Activated CD4-positive, CD25-positive, alpha-beta regulatory T cell treated with anti-CD3 and anti-CD28 coated beads, Interleukin-2, amount 50 U/mL, for 72 hours (primary cell): ENCODE results near the gene MTA2.
"Not testable (repeated sequence)": the region's sequence is repeated elsewhere in the genome, so short reads cannot be mapped to it uniquely, and the experiment has no call there.

Experiments used
- DNase-seq: peaks from one replicate; pipeline ENCODE4 v3.0.0; 2021

The MTA2 gene

DNA sequence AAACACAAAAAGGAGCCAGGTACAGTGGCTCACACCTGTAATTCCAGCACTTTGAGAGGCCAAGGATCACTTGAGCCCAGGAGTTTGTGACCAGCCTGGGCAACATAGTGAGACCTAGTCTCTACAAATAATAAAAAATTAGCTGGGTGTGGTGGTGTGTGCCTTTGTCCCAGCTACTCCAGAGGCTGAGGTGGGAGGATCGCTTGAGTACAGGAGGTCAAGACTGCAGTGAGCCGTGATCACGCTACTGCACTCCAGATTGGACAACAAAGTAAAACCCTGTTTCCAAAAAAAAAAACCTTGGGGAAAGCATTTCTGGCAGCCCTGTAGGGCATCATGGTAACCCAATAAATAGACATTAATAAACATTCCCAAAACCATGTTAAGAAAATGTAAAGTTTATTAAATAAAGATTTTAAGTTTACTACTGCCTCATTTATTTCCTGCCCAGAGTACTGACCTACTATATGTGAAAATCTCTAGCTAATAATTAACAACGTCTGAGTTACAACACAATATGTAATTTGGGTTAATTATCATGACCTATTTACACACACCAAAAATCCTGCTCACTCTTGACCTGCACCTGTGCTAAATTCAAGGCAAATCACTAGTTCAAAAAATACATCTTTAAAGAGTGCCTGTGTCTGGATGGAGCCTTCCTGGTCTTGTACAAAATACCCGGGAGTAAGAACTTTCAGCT is 36.4 kb downstream of the MTA2 start:
- DNase-seq, result no peak

DNA sequence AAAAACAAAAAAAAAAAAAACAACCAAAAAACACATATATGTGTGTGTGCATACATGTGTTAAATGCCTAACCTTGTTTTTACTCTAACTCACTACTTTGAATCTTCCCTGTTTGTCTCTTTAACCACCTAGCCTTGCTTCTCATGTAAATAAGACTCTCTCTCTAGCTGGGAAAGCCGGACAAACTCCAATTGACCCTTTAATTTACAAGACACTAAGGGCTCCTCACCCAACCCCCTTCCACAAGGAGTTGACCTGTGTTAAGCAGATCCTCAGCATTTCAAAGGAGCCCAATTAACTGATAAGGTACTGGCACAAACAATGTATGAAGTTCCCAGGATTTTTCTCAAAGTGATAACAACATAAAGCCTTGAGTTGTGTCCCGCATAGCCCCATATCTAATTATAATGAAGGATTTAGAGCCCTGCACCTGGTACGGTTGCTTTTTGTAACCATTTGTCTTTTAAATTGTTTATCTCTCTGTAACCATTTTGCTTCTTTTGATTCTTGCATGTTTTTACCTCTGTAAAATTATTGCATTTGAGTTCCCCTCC is 39.9 kb downstream of the MTA2 start:
- not testable (repeated sequence) for DNase-seq

DNA sequence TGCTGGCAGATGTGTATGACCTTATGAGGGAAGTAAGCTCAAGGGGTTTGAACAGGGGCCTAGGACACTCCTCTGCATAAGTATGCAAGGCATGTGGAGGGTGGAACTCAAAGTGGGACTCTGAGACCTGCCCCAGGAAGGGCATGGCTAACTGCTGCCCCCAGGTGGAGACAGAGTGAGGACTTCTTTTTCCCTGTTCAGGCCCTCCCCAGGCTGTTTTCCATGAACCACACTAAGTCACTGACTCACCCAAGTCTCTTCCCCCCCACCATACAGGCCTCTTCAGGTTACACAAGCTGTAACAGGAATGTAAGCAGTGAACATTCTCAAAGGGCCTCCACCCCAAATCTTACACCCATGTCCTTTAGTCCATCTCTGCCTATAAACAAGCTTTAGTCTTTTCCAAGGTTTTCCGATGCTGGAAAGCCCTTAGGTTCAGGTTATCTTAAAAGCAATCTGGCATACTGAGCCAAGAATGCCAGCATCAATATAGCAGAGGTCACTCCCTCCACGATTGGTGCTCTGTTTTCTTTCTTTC is 41.0 kb downstream of the MTA2 start:
- DNase-seq, result no peak

DNA sequence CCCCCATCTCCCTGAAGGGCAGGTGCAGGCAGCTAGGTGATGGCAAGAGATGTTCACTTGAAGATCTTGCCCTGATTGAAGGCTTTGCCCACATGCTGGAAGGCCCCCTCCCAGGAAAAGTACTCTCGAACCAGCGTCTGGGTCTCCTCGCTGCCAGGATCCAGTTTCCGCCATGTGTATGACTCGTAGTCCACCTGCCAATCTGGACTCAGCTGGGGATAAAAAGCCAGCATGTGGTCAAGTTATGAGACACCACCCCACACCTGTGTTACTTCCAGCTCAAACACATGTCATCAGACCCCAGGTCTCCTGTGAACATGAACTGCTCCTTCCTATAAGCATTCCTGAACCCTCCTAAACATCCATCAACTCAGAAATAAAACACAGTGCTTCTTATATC is 42.0 kb downstream of the MTA2 start:
- DNase-seq, result not testable (repeated sequence)

DNA sequence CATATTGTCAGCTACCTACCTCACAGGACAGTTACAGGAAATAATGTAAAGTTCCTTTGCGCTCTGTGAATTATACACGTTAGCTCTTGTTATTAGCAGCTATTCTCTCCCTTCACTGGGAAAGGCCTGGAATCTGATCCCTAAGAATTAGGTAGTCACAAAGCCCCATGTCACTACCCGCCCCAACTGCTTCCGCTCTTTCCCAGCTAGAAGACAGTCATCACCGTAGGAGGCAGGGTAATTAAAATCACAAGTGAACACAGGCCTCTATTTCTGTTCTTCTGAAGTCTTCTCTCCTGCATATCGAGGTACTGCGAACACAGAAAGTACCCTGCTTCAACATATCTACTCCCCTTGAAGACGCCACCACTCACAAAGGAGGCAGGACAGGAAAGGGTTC is 42.5 kb downstream of the MTA2 start:
- no peak for DNase-seq

DNA sequence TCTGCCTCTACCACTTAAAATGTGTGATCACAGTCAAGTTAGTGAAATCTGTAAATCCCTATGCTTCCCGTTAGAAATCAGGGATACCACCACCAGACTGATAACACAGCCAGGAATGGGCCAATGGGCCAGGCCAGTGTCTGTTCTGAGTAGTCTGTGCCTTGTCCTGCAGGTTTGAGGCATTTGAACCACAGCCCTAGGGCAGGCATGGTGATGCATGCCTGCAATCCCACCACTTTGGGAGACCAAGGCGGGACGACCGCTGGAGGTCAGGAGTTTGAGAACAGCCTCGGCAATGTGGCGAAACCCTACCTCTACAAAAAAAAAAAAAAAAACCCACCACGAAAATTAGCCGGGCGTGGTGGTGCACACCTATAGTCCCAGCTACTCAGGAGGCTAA is 43.0 kb downstream of the MTA2 start:
- DNase-seq, result no peak

DNA sequence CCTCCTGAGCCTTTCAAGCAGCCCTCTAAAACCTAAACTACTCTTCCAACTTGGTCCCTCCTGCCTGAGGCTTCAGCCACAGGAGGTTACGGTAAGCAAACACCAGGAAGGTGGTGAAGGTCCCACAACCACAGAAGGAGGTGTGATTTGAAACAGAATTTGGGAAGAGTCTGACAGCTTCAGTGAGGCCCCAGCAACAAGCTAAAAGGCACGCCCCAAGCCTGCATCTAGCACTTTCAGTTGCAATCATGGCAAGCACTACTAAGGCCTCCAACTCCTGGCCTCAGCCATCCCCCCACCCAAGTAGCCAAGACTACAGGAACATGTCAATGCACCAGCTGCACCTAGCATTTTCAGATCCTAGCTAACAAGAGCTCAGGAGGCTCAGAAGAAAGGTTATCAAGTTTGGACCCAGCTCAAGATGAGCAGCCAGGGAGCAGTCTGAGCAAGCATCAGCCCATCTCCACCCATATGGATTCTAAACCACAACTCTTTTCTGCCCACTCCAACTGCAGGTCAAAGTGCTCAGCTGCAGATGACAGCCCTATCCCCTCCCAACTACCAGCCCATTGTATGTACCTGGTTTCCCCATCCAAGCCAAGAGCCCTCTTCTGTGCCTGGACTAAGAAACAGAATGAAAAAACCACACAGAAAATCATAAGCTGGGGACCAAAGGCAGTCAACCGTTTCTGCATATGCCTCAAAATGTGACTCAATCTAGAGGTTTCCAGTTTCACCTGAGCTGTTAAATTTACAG is 44.6 kb downstream of the MTA2 start:
- DNase-seq, result no peak

DNA sequence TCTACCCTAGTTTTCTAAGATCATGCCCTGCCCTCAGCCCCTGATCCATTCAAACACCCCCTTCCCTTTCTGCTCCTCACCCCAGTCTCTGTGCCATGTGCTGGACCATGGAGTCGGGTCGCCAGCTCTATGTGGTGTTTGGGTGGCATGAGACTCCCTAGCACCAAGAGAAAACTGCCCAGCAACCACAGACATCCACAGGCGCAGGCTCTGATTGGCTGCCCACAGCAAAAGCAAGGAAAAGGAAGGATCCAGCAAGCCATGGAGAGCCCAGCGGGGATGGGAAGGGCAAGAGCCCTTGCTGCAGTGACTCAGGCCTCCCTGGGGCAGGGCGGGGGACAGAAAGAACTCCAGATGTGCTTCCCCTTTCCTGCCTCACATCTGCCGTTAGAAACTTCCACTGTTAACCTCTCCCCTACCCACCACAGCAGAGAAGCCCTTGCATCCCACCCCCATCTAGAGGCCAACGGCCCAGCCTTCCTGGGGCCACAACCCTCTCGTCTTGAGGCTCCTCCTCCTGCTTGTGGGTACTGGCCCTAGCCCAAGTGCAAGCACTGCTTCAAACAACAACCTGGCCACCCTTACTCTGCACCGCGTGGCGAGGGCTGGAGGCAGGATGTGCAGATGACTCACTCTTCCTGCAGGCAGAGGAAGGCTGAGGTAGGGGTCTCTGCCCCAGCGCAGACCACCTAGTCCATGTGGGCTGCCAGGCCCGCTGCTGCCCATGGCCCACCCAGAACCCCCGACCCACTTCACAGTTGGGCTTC is 45.4 kb downstream of the MTA2 start:
- peak; percentile 72 for DNase-seq

DNA sequence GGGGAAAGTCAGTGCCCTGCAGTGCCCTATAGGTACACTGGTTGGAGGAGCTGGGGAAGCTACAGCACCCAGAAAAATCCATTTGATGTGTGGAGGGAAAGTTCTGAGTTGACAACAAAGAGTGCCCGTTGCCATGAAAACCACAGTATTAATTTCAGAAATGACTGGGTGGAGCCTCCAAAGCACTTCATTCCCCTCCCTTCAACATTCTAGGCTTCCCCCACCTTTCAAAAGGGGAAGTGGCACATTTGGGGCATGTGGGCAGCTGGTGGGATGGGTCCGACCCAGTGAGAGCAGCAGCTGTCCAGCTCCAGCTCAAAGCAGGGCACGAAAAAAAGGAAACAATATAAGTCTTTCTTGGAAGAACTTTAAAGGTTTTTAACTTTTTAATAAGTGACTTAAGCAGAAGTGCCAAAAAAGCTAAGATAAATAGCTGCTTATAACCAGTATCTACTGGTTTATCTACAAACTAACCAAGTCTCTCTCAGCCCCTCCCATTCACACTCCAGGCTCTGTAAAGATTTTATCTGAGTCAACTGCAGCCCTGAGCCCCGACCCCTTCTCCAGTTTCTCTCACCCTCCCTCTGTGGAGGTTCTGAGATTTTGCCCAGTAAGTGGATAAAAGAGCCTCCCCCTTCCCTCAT is 46.1 kb downstream of the MTA2 start:
- no peak for DNase-seq

DNA sequence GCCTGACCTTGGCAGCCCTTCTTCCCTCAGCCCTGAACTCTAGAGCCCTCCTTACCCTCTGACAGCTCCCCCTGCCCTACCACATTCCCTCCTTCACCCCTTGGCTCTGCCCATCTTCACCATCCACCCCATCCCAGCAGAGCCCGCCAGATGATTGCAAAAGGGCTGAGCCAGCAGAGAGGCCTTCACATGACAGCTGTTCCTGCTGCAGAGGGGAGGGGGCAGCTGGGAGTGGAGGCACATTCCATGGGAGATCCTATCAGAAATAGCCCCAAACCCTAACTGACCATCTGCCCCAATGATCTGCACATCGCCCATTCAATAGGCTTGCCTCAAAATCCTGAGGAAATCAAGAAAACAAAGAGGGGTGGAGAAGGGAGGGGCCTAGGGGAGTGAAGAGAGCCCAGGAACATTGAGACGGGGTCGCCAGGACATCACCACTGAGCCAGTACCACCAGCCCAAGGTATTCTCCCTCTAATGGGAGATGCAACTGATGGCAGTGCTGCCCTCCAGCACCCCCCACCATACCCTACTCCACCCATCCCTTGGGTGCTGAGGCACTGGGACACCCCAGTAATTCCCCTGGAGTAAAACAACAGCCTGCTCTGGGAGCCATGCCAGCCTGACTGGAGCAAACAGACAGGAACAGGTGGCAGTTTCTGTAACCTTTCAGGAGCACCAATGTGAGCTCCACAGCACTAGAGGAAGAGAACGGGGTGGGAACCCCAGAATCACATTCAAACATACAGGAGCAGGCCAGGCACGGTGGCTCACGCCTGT is 47.1 kb downstream of the MTA2 start:
- DNase-seq, result no peak

DNA sequence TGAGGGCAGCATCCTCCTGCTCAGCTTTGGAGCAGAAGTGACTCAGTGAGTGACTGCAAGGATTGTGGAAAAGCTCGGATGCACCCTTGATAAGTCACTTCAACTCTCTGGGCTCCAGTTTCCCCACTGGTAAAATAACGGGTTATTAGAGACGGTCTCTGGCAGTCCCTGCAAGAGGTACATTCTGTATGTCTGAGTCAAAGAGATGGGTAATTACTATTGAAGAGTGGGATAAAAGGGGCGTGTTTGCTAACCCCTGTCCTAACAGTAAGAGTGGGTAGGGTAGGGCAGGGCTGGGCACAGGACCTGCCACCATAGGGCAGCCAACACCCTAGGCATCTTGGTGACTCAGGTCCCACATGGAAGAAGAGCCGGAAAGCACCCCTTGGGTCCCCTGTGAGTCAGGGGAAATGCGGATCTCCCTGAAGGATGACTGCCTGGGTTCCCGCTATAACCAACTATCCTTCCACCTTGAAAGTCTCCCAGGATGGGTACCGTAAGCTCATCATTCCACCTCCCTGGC is 47.8 kb downstream of the MTA2 start:
- no peak for DNase-seq

DNA sequence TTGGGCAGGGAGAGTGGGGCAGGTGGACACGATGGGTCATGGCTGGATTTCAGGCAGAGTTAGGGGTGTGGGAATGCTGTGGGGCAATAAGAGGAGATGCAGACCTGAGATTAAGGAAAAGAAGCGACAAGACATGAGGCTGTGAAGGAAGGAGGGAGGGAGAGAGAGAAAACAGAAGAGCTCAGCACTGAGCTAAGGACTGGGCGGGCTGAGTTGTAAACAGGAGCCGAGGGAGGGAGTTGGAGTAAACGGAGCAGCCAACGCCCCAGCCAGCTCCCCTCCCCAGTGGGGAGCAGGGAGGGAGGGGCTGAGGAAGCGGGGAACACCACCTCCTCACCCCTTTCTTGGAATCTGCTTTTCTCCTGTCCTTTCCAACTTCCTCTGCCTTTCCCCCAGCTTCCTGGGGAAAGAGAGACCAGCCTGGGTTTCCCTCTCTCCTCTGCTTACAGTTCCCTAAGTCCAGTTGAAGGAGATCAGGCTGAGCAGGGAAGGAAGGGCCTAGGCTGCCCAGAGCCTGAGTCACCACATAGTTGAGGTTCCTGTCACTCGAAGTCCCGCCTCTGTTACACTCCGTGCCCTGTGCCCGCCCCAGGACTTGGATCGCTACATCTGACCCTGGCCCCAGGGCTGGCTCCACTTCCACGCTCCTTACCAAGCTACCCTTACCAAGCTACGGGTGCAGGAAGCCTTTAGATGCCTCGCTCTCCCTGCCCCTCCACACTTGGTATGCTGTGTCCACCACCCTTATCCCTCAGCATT is 48.4 kb downstream of the MTA2 start:
- DNase-seq, result no peak

DNA sequence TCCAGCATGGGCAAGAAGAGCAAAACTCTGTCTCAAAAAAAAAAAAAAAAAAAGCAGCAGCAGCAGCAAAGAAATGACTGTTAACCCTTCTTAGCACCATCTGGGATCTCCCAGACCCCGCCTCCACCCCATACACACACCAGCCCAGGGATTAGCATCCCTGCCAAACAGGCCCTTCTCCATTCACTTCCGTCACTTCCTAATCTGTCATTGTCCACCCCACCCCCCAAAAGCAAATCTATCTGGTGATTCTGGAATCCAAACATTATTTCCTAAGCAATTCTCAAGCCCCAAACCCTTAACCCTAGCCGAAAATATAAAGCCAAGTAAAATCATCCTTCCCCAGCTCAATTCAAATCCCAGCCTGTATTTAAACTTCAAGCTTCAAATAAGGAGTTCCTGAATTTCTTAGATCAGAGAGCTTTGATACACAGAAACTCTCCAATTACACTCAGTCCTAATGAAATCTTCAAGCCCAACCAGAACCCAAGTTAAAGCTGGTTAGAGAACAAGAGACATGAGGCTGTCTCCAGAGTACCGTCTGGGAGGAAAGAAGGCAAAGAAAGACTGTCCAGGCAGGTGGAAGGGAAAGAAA is 49.1 kb downstream of the MTA2 start:
- no peak for DNase-seq

DNA sequence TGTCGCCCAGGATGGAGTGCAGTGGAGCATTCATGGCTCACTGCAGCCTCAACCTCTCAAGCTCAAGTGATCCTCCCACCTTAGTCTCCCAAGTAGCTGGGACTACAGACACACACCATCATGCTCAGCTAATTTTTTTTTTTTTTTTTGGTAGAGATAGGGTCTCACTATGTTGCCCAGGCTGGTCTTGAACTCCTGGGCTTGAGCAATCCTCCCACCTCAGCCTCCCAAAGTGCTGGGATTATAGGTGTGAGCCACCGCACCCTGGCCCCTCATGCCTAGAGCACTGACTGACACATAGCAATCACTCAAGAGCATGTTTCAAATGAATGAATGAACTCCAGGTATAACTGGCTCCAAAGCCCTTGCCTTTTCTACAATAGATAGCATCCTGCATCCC is 51.2 kb downstream of the MTA2 start:
- DNase-seq, result not testable (repeated sequence)

DNA sequence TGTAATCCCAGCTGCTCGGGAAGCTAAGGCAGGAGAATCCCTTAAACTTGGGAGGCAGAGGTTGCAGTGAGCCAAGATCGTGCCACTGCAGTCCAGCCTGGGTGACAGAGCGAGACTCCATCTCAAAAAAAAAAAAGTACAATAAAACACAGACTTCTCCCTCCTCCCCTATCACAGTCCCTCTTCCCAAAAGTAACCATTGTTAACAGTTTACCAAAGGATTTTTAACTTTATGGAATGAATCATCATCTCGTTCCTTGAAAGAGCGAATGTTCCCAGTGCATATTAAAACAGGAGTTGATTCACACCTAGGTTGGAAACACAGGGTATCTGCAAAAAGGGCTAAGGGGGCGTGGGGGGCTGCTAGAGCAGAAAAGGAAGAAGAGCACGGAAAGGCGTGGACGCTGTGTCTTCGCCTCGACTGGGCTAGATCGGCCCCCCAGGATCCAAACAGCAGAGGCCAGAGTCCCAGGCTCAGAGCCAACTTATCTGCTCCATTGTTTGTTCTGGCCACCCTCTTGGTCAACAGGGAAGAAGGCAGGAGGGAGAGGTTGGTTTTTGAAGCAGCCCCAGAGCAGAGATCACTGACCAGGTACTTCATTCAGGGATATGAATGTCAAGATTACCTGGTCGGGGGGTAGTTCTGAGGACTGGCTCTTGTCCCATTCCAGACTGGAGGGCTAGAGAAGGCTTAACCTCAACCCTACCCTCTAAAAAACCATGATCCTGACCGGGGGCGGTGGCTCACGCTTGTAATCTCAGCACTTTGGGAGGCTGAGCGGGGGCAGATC is 52.9 kb downstream of the MTA2 start:
- no peak for DNase-seq

DNA sequence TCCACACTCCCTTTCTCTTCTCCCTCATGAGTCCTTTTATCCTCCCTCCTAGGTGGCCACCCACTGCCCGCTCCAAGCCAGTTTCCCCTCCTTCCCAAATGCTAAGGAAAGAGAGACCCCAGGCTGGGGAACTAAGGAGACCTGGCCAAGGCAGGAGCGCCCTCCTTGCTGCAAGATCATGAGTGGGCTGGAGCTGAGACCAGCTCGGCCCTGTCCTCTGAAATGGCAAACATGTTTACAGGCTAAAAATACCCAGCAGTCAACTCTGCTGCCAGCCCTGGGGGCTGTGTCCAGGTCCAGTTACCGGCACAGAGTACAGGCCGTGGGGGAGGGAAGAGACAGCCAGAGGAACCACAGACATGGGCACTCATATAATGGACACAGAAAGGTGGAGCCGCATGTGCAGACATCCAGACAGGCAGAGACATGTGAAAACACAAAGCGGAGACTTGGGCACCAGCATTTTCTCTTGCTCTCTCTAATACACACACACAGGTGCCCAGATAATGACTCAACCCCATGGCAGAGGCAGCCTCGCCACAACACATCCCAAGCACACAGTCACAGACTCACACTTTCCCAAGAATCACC is 53.9 kb downstream of the MTA2 start:
- DNase-seq, result no peak

DNA sequence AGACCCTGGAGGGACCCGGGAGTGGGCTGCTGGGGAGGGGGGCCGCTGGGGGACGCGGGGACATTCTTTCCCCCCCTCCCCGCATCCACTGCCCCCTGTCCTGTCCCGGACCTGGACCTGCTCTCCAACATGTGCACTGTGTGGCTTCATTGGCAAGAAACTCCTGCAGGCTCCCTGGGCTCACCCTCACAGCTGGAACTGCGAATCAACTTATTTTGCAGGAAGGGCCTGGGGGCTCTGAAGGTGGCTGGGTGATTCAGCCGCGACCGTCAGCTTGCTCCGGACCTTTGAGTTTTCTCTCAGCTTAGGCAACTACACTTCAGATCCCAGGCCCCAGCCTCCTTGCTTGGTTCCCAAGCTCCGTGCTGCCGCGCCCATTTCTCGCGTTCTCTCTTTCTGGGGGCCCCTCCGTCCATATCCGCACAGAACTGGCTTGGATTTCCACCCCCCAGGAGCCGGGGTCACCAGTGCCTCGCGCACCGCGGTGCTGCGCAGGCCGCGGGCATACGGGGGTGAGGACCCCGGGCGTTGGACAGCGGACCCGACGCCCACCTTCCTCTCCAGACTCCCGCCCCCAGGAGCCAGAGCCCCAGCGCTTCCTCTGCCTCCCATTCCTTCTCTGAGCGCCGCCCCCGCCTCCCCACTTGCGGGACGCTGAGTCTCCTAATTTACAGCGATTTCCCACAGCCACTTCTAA is 54.6 kb downstream of the MTA2 start:
- no peak for DNase-seq

DNA sequence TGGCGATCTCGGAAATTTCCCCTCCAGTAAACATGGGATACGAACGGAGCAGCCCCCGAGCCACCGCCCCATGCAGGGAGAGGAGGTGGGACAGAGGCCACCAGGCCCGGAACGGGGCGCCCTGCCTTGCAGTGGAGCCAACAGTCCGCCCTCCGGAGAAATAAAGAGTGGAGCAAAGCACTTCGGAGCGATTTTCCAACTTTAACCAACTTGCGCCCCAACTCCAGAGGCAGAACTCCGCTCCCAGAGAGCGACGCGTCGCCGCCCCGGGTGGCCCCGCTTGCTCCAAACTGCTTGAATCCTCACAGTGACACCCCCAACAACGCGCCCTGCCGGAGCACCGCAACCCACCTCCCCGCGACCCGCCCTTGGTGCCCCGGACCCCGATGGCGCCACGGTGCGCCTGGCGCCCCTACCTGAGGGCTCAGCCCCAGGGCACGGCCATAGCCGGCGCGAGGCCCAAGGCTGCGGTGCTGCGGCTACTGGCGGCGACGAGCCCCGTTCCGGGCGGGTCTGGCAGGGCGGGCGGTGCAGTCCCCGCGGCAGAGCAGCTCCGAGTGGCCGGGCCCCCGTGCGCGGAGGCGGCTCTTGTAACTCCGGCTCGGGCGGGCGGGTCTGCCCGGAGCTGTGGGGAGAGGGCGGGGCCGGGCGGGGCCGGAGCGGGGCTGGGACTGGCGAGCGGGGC is 55.3 kb downstream of the MTA2 start, which contains the start of gene AHNAK:
Gene AHNAK (minus strand): TSS at position 563 of the 685 bp plus-strand sequence. CDS start 10,708 bp downstream, outside the sequence.
- DNase-seq, result peak; percentile 75
